BE2C (cell line): Measurements from ENCODE around the gene IFNL1.

Experiments
- DNase-seq: peaks from one replicate; pipeline ENCODE4 v3.0.0-alpha.2; 2020
- H3K27me3 ChIP-seq: fragments of 250-450 bp; sonication (Bioruptor Pico); 2 replicates; pipeline ENCODE4 v1.5.1; 2020; ENCODE audit warnings: mild to moderate bottlenecking
- H3K36me3 ChIP-seq: fragments of 250-450 bp; sonication (Bioruptor Pico); 2 replicates; pipeline ENCODE4 v1.5.1; 2020; ENCODE audit warnings: mild to moderate bottlenecking
- H3K4me1 ChIP-seq: fragments of 250-450 bp; sonication (Bioruptor Pico); 2 replicates; pipeline ENCODE4 v1.5.1; 2020
- H3K4me3 ChIP-seq: 2 replicates; pipeline ENCODE4 v1.5.1; 2011; ENCODE audit warnings: low read depth, low read length
- H3K9me3 ChIP-seq: fragments of 250-450 bp; sonication (Bioruptor Pico); 2 replicates; pipeline ENCODE4 v1.5.1; 2020
- TF ChIP-seq, protein P1 (sequence below): IDR thresholded peaks from 2 replicates; pipeline ENCODE4 v1.5.1; 2012; ENCODE audit warnings: mild to moderate bottlenecking, low read depth, low read length

Gene IFNL1

GRCh38 chr19:39341719-39342604 is 45.8 kb downstream of the IFNL1 start, which contains the start of gene SAMD4B:
SAMD4B (plus strand) TSS chr19:39342421; CDS start chr19:39356894, 14,473 bp downstream.
- peaks cover 9% of the 10 kb centered on the region; the same call in 1 of the 2 replicates for H3K36me3 ChIP-seq
- TF ChIP-seq, protein P1, sequence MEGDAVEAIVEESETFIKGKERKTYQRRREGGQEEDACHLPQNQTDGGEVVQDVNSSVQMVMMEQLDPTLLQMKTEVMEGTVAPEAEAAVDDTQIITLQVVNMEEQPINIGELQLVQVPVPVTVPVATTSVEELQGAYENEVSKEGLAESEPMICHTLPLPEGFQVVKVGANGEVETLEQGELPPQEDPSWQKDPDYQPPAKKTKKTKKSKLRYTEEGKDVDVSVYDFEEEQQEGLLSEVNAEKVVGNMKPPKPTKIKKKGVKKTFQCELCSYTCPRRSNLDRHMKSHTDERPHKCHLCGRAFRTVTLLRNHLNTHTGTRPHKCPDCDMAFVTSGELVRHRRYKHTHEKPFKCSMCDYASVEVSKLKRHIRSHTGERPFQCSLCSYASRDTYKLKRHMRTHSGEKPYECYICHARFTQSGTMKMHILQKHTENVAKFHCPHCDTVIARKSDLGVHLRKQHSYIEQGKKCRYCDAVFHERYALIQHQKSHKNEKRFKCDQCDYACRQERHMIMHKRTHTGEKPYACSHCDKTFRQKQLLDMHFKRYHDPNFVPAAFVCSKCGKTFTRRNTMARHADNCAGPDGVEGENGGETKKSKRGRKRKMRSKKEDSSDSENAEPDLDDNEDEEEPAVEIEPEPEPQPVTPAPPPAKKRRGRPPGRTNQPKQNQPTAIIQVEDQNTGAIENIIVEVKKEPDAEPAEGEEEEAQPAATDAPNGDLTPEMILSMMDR = peak; percentile 56
- no peaks in the 10 kb centered on the region for H3K4me1 ChIP-seq
- H3K4me3 ChIP-seq = peak within 1 kb of the TSS; percentile 98
- DNase-seq = peak; percentile 100
- H3K27me3 ChIP-seq = no peaks in the 10 kb centered on the region
- H3K9me3 ChIP-seq = no peaks in the 10 kb centered on the region

DNA sequence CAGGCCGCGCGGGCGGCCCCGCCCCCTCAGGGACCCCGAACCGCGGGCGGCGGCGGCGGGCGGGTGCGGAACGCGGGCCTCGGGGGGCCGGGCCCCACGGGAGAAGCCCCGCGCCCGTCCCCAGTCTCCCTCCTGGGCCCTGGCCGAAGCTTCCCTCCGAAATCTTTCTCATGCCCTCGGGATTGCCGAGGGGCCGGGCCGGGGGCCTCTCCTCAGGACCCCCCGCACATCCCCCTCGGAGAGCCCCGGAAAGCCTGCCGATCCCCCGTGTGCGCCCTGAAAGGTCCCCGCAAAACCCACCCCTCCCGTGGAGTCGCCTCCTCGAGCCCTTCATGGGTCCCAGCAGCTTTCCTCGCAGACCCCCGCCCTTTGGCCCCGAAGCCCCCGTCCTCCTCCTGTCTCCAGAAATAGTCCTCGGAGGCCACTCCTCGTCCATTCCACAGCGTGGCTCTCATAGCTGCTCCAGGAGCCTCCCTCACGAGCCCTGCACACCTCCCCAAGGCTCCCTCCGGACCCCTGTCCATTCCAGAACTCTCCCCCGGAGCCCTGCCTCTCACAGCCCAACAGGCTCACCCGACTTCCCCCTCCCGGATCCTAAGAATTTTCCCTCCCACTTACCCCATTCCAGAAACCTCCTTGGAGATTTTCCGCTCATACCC is 46.6 kb downstream of the IFNL1 start:
- TF ChIP-seq, protein P1 = no peak
- H3K27me3 ChIP-seq = no peaks in the 10 kb centered on the region
- peaks cover 9% of the 10 kb centered on the region; the same call in 1 of the 2 replicates for H3K36me3 ChIP-seq
- no peaks in the 10 kb centered on the region for H3K9me3 ChIP-seq
- no peak for DNase-seq
- H3K4me1 ChIP-seq = no peaks in the 10 kb centered on the region
- peak overlapping the region; percentile 74 for H3K4me3 ChIP-seq

DNA sequence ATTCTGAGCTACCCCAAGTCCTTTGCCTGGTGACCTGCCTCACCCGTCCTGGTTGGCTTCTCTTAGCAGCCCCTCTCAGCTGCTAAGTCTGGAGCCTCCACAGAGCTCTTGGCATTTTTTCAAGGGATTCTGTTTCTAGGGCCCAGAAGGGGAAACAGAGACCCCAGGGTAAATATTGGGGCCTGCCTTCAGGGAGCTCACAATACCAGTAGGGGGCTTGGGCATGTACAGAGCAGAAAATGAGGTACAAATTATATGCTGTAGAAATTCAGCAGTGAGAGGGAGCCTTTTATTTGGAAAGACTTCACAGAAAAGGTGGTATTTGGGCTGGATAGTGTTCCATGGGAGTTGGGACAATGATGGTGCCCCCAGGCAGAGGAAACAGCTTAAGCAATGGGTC is 49.7 kb downstream of the IFNL1 start:
- no peak overlapping the region for H3K4me3 ChIP-seq
- H3K36me3 ChIP-seq = peaks cover 19% of the 10 kb centered on the region
- TF ChIP-seq, protein P1 = no peak; the same call in 1 of the 2 replicates
- no peaks in the 10 kb centered on the region for H3K27me3 ChIP-seq
- H3K4me1 ChIP-seq = no peaks in the 10 kb centered on the region
- H3K9me3 ChIP-seq = no peaks in the 10 kb centered on the region
- DNase-seq = no peak

- Histone ChIP-seq H3K4me1 (no peaks in the 10 kb centered on the region), H3K4me3 (no peak overlapping the region)
Measured at GRCh38 chr19:39347332-39348164, 51.3 kb downstream of the IFNL1 start.

More at GRCh38 chr19:39347332-39348164, 51.3 kb downstream of the IFNL1 start:
- Histone ChIP-seq H3K36me3 (peaks cover 22% of the 10 kb centered on the region), H3K9me3 (no peaks in the 10 kb centered on the region), H3K27me3 (no peaks in the 10 kb centered on the region)
- TF ChIP-seq, protein P1 = no peak
- DNase-seq = no peak
